GM18909 (cell line): ENCODE measurements around the gene JPH4.

ENCODE experiments used
- ATAC-seq: cut with Tn5 transposase; IDR thresholded peaks from one replicate; pipeline ENCODE4 v1.9.1; 2021; ENCODE audit warnings: mild to moderate bottlenecking; ENCODE audit not compliant: unreplicated experiment, poor library complexity

The JPH4 gene

DNA sequence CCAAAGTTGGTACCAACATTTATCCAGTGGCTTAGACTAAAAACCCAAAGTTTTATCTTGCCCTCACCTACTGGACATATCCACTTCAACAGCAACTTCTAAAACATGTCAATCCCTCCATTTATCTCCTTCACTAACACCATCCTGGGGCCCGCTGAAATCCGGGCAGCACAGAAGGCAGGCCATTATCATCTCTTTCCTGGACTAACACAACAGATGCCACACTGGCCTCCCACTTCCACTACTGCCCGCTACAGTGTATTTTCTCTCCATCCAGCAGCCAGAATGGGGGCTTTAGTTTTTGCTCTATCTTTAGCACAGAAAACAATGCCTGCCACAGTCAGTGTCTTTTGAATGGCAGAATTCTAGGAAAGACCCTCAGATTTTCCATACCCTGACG, 42.6 kb downstream of the JPH4 start:
- ATAC-seq: no peak

DNA sequence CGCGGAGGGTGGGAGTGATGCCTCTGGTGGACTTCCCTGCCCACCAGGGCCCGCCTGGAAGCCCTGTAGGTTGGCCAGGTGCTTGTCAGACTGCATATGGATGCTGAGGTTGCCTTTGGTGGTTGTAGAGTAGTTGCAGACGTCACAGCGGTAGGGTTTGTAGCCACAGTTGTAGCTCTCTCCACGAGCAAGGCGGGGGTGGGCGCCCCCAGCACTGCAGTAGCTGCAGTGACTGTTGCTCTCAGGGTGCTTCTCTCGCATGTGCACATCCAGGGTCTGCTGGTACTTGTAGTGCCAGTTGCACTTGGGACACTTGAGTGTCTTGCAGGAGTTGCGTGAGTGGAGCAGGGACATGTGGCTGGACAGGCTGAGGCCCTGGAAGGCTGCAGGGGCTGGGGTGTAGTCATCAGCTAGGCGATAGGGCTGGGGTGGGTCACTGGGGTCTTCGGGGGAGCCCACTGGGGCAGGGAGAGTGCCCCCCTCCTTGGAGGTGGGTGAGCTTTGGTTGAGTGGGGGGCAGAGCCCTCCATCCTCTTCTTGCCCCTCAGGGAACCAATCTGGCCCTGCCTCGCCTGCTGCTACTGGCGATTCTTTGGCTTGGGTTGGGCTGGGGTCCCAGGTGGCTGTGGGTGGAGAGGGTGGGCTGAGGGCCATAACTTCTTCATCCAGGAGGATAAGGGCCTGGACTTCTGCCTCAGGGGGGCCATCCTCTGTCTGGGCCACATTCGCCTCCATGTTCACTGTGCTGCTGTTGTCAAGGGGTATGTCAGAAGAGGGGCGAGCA, 44.7 kb downstream of the JPH4 start:
- ATAC-seq: no peak

DNA sequence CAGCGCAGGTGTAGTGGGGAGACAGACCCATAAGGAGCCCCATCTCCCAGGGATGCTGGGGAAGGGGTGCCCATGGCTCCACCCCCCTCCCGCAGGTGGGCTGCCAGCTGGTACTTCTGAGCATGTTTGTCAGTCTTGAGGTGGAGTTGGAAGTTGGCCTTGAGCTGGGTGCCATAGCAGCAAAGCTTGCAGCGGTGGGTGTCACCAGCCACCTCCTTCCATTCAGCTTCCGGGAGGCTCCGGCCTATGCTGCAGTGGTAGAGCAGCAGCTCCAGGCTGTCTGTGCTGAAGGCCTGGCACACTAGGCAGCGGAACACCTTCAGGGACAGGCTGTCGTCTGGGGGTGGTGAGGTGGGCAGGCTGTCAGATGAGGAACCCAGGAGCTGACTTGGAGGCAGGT, 45.9 kb downstream of the JPH4 start:
- ATAC-seq: no peak

DNA sequence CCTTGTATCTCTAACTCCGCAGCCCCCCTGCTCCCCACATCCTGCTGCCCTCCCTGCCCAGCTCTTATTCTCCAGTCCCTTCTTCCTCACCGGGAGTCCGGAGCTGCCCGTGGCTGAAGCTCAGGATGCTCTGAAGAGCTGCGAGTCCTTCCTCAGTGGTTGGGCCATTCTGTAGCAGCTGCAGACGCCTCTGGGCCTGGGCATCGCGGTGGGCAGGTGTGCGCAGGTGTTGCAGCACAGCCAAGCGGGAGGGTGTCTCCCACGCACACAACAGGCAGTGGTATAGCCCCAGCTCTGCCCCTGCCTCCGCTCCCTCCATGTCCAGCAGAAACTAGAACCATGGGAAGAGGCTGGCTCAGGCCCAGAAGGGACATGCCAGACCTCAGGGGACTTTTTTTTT, 47.2 kb downstream of the JPH4 start:
- ATAC-seq: no peak

DNA sequence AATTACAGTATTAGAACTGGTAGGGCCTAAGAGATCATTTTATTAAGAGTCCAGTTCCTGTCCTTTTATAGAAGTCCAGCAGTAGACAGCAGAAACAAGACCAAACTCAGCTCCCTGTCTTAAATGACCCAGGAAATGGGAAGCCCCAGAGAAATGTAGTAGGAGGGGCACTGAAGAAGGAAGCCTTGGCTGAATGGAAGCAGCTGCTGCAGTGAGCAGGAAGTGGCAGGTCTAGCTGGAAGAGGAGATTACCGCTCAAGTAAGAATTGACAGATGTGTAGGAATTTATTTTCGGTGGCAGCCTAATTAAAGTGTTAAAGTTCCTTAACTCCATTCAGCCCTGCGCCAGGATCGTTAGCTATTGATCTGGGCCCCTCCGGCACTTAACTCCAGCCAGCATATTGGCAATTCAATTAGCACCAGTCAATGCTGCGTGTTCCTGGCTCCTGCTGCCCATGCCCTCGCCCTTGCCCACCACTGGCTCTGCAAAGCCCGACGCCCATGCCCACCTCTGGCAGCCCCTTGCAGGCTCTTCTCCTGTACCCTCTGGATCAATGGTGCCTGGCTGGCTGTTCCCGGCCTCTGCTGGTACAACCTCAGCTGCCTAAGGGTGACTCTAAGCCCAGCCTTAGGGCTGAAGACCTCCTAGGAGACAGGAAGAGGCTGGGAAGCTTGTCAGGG, 48.1 kb downstream of the JPH4 start:
- ATAC-seq: no peak

DNA sequence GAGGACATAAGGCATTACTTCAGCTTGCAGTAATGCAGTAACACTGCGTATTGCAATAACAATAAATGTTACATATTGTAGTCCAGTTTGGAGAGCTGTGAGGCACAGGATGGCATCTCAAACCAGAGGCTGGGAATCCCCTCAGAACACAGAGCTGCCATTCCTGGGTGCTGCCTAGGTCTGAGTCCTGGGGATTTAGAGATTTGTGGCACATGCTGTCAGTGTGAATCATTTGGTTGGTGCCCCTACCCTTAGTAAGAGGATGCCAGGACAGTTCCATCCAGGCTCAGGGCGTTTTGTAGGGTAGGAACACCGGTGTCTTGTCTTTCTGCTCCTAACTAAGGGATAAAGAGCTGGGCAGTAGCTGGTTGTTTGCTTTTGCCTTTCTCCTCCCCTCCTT, 49.6 kb downstream of the JPH4 start:
- ATAC-seq: no peak

DNA sequence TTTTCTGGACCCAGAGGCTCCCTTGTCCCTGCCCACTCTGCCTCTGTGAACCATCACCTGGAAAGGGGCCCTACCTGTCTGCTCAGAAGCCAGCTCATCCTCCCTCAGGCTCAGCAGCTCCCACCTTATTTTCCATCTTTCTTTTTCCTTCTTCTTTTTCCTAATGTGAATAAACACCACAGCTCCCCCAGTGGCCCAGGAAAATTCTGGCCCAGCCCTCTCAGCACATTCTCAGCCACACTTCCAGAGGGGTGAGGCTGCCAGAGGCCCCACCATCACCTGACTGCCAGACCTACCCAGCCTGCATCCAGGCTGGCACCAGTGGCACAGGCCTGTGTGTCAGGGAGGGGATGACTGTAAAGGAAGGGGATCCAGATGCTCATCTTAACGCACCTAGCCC, 50.0 kb downstream of the JPH4 start:
- no peak for ATAC-seq

DNA sequence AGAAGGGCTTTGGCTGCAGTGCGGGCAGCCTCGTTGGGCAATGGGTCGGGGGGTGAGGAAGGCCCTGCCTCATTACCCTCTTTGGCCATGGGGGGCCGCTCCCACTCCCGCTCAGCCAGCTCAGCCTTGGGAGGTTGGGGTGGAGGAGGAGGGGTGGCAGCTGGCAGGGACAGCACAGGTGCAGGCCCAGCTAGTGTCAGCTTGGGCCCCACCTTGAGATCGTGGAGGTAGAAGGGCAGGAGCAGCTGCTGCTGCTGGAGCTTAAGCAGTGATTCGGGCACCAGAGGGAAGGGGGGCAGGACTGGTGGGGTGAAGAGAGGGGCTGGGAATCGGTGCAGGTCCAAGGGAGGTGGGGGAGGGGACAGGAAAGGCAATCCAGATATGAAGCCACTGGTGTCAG, 53.0 kb downstream of the JPH4 start:
- ATAC-seq: no peak

DNA sequence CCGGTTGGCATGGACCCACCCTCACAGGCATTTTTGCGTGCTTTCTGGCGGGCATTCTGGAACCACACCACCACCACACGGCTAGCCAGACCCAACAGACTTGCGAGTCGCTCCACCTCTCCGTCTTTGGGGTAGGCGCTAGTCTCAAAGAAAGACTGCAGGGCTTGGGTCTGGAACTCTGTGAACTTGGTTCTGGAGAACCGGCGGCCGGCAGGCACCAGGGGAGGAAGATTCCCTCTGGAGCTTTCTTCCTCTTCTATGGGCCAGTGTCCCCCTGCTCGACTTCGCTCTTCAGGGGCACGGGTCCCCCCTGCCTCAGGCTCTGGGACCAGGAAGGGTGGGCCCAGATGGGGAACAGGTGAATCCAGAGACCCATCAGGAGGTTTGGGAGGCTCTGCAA, 53.6 kb downstream of the JPH4 start:
- ATAC-seq: no peak

DNA sequence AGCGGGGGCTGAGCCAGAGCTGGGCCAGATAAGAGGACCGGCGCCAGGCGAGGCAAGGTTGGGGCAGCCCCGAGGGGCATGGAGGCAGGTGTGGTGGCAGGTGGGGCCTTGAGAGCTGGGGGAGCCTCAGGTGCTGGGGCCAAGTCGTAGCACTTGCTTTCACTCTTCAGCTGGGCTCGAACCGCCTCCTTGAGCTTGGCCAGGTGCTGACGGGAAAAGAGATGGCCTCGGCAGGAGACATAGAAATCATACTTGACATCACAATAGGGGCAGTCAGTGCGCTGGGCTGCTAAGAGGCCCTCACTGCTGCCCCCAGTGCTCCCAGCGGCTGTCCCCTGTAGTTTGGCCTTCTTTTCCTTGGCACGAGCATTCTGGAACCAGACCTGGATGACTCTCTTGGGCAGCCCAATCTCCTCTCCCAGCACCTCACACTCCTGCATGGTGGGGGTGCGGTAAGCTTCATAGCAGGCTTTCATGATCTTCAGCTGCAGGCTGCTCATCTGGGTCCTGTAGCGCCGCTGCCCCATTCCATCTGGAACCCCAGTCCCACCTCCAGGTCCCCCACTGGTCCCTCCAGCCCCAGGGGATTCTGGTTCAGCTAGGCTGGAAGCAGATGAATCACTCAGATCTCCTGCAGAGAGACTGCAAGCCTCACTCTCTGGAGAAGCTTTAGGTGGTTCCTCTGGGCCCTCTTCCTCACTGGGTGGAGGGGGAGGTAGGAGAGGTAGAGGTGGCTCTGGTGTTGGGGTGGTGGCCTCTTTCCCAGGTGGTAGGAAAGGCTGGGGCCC, 55.2 kb downstream of the JPH4 start:
- no peak for ATAC-seq

DNA sequence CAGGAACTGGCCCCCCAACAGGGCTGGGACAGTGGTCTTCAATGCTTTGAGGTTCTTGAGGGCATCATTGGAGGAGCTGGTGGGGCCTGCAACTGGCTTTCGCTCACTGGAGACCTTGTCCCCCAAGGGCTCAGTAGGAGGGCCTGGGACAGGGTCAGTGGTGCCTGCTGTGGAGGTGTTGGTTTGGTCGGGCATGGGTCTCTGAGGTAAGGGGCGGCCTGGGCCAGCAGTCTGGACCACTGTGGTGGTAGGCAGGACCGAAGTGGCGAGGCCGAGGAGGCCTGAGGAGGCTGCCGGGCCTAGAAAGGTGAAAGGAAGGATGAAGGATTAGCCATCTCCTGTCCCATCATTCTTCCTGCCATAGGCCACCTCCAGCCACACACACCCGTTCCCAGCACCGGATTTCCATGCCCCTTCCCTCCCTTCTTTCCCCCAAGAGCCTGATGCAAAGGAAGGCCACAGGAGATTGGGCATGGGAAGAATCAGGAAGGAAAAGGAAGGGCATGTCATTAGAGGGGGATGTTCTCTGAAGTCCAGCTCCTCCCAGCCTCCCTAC, 55.9 kb downstream of the JPH4 start:
- ATAC-seq: no peak

DNA sequence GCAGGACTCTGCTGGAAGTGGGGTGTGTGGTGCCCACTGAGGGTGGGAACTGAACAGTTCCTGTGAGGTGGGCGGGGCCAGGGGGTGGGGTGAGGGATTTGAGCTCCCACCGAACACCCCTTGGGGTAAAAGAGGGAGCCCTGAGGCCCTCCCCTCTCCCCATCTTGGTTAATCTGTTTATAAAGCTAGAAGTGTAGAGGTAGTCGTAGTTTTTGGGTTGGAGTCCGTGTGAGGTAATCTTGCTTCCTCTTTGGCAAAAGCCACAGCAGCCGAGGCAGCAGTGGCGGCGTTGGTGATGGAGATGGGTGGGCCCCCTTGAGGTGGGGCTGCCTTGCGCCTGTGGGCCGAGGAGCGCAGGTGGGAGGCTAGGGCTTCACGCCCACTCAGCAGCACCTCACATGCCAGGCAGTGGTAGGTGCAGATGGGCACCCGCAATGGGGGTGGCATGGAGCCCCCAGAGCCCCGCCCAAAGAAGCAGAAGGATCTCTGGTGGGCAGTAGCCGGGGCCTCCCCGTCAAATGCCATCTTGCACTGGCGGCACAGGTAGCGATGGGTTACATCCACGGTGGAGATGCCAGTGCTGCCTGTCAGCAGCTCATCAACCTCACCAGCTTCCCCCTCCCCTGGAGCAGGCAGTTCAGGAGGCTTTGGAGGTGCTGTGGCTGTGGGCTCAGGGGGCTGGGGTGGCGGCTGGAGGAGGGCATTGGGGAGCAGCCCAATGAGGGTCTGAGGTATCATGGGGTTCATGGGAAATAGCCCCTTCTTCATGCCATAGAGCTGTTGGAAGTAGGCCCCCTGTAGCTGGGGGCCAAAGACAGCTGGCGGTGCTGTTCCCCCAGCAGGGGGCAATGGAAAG, 56.6 kb downstream of the JPH4 start:
- no peak for ATAC-seq

DNA sequence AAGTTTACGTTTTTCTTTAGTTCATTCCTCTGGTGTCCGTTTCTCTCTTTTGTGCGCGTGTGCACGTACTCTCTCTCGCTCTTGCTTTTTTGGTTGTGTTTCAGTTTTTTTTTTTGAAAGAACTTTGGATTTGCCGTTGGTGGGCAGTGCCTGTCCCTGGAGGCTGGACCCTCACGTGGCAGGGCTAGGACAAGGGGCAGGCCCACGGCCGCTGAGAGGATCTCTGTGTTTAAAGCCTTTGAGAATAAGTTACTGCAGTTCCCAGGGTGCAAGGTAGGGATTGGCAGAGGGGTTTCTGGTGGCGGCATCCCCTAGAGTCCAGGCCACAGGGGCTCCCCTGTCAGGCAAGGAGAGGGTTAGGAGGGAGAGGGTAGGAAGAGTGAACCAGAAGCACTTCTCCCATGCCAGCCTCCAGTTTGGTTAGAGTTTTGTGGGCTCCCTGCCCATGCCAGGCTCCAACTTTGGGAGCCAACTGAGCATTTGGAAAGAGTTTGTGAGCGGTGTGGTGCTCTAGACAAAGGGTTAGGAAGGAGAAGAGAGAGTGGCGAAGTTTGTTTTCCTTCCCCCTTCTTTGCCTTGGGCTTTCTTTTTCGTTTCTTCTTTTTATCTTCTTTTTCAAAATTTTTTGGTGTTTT, 57.6 kb downstream of the JPH4 start:
- ATAC-seq: no peak

DNA sequence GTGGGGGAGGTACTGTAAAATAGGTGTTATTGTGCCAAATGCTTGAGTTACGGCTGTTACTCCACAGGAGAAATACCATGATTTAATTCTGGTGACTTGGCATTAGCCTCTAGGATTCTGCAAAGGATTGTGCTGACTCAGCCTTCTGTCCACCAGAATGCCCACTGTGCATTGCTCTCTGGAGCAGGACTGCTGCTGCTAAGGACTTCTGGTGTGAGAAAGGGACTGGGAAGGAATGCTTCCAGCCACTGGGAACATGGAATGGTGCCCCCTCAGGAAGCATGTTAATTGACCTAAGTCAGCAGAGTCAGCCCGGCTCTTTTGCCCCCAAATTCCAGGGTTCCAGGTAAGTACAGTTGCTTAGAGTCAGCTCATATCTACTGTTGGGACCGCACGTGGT, 59.9 kb downstream of the JPH4 start:
- ATAC-seq: no peak
